ENCODE measurements around the gene NT5C1B.

Gene NT5C1B

DNA sequence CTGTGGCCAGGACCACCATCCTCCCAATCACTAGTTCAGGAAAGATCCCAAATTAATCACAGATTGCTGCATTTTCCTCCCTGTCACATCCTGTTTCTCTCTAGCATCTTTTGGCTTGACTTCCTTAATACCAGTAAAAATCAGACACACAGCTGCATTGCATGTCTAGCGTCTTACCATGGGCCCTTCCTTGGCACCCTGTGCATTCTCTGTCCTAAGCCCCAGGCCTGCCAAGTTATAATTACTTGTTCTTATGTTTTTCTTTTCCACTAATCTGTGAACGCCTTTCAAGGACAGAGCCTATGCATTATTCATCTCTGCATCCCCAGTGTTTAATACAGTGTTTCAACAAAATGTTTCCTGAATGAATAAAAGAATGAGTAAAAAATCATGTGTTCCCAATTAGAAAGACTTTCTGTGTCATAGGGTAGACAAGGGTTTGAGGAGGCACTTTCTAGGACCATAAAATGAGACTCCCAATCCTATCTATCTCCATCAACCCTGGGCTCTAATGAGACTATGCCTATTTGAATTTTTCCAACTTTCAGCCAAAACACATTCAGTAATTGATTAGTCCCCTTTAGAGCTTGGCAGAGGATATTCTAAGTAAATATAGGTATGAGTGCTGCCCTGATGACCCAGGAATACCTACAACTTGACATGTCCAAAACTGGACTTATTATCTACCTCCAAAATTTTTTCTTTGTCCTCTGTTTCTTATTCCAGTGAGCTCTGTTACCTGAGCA is 10.3 kb upstream of the NT5C1B start:
- DNase-seq, result no peak

DNA sequence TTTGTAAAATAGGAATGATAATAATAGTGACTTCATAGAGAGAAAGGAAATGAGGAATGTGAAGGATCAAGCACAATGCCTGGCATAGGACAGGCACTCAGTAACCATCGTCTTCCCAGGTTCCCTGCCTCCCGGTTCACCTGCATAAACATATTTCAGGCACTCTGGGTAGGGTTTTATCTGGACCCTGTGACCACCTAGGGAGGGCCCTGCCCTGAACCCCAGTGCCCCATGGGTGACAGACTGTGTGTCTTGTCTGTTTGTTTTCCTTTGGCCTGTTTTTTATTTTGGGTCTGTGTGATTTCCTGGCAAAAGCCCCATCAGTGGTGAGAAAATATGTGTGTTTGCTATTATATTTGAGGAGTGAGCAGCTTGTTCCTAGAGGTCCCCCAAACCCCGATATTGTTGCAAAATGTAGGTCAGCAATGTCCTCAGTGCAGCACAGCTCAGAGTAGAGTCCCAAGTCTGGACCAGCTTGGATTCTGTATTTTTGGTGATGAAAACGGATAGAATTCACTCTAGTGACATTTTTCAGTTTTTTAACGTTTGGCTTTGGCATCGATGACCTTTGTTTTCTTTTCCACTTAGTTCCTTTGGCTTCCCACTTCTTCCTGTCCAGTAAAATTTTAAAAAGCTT is 9.6 kb upstream of the NT5C1B start:
- DNase-seq, result peak; percentile 12

DNA sequence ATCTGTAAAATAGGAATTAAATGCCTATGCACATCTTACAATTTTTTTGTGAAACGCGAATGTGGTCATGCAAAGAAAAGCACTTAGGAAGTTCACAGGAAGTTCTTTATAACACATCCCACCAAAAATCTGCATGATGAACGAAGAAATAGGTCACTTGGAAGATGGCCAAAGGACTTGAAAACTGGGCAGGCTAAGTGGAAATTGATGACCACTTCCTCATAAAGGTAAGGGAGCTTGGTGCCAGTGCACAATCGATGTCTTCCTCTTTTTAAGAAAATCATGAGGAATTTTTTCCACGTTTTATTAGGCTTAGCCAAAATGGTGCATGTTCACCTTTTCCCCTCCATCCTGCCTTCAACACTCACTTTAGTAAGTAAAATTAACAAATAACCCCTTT is 8.2 kb upstream of the NT5C1B start:
- DNase-seq, result peak; percentile 60

DNA sequence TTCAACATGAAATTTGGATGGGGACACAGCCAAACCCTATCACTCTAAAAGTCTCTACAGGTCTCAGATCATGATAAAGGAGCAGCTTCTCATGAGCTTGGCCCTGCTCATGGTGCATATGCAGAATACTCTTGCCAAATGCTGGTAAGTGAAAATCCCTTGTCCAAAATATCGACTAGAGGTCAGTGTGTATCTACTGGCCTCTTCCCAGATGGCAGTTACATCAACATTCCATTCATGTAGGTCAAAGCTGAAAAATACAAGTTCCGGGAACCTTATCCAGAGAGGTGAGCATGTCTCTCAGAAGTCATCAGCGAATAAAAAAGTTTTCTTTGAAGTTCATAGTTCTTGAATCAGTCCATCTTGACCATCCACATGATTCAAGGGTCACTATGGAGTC is 7.6 kb upstream of the NT5C1B start:
- DNase-seq, result no peak

DNA sequence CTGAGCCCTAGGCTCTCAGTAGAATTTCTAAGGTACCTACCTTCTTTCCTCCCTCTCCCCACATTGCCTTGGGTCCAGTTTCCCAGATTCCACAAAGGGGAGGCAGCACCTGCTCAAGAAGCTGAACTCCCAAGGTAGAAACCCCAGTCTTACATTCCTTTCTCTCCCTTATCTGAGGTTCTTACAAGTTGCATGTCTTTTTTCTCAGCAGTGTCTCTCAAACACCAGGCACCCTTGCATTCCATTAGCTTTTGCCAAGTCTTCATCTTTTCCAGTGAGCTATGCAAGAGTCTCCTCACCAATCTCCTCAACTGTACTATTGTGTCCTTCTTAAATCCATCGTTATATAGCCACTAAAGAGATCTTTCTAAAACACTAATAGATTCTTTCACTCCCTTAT is 4.1 kb upstream of the NT5C1B start:
- DNase-seq, result no peak

DNA sequence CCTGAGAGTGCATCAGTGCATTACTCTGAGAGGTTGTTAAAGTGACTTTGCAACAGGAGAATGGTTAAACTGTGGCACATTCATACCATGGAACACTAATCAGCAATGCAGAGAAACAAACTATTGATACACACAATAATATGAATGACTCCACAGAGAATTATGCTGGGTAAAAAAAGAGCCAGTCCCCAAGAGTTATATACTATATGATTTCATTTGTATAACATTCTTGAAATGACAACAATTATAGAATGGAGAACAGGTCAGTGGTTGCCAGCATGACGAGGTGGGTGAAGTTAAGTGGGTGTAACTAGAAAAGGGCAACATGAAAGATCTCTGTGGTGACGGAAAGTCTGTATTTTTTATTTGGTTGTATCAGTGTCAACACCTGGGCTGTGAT is 3.0 kb upstream of the NT5C1B start:
- DNase-seq, result no peak

DNA sequence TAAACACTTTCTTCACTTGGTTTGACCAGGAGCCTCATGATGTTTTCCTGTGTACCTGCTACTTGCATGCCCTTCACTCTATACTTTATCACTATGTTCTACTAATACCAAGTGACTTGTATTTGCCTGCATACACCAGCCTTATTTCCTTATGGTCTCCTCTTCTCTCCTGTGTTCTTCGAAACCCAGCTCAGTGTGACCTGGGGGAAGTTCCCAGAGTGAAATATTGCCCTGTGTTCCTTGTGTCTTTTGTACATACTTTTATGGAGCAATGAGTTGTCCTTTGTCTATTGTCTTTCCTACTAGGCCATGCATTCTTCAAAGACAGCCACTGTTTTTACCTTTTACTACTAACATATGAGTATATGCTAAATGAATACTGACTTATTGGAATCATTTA is 567 bp downstream of the NT5C1B start:
- DNase-seq, result no peak

DNA sequence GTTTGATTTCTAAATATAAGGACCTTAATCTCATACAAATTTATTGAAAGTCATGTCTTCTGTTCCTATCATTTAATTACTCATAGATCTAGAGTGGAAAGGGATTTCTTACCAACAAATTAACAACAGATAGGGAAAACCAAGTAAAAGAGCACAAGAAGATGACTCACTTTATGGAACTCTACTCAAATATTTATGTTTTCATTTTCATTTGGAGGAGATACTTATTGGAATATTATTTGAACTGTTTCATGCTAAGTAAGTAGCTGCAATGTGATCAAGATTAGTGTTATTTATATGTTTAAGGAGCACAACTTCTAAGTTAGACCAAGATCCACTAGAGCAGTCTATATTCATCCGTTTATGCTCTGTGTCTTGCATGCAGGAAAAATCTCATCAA is 1.3 kb downstream of the NT5C1B start:
- DNase-seq, result no peak

DNA sequence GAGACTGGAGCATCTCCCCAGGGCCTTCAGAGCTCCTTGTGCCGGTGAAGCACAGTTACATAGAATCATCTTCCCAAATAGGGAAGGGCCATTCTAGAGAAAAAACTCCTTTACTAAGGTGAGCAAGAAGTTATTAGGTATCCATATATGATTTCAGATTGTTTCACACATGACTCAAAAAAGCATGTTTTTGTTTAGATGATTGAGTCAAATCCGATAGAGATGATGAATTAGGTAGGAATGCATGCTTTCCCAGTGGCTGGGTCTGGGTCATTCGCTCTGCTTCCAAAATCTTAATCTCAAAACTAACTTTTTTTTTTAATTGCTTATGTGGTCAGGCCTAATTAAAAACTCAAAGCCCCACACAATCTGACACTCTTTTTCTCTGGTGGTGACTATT is 3.8 kb downstream of the NT5C1B start:
- no peak for DNase-seq

DNA sequence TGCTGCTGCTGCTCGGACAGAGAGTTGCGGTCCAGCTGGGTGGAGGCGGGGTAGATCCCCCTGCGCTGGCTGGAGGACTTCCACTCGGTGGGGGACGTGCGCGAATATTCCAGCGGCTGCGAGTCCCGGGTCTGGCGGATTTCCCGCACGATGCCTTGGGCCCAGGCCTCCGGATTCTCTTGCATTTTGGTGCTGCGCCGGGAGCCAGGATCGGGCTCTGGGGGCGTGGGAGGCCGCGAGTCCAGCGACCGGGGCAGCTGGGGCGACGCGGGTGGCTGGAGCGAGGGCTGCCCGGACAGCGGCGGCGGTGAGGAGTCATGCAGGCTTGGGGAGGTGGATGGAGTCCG is 4.8 kb downstream of the NT5C1B start:
- DNase-seq, result no peak

DNA sequence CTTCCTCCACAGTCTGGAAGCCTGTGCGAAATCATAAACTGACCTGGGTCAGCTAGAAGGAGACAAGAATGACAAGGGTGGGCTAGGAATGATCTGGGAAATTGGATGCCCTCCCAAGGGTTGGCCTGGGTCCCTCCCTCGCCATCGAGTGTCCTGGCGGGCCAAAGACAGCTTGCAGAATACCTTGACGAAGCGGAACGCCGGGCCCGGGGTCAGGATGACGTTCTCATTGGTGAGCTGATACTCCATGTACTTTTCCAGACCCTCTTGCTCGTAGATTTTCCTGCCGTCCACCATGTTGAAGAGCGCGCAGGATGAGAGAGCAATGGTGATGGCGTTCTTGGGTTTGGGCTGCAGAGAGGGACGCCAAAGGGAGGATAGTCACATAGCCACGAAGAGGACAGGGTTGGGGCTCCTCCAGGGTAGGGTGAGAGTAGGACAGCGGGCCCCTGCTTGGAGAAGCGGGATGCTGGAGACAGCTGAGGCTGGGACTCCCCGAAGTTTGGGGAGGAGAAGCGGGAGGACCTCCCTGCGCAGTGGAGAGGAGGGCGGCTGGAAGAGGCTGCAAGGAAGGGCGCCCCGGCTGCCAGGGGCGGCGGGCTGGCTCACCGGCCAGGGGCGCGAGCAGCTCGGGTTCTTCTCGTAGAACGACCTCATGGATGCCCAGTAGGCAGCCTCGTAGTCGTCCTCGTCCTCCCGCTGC is 5.3 kb downstream of the NT5C1B start:
- DNase-seq, result no peak

DNA sequence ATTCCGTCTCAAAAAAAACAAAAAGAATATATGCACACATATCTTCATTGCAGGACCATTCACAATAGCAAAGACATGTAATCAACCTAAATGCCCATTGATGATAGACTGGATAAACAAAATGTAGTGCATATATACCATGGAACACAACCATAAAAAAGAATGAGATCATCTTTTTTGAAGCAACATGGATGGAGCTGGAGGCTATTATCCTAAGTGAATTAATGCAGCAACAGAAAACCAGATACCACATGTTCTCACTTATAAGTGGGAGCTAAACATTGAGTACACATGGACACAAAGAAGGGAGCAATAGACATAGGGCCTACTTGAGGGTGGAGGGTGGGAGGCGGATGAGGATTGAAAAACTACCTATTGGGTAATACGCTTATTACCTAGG is 8.8 kb downstream of the NT5C1B start:
- no peak for DNase-seq

DNA sequence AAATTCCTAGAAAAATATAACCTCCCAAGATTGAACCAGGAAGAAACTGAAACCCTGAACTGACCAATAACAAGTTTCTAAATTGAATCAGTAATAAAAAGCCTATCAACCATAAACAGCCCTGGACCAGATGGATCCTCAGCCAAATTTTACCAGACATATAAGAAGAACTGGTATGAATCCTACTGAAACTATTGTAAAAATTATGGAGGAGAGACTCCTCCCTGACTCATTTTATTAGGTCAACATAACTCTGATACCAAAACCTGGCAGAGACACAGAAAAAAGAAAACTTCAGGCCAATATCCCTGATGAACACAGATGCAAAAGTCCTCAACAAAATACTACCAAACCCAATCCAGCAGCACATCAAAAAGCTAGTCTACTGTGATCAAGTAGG is 11.3 kb downstream of the NT5C1B start:
- no peak for DNase-seq

DNA sequence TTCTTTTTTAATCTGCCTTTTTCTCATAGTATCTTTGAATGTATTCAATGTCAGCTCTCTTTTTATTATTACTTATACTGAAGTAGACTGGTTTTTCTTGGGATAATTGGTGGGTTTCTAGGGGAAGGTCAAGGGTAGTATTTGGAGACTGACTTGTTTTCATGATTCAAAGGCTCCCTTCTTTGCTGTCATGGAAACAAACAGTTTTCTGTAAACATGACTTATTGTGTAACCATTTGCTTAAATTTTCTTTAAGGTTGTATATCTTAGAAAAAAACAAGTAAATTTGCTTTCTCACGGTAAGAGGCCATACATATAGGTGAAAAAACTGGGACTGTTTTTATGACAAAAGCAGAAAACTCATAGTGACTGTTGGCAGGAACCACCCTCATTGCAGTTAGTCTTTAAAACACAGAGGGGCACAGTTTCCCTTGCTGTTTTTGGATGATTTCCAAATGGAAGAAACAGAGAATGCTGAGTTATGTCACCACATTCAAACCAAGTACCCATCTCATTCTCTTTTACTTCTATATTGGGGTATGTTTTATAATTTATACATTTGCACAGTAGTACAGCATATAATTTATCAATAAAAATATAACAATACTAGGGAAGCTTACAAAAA is 23.1 kb downstream of the NT5C1B start:
- no peak for DNase-seq

DNA sequence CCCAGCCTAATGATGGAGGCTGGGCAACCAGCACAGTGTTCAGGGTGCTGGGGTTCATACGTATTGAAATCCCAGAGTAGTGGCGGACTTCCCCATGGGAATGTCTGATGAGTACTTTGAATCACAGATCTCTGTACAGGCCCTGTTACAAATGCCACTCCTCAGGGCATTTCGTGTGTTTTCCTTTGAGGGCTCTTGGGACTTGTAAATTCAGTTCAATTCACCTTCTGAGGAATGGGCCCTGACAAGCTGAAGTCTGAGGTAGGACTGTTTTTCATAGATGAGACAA is 28.6 kb downstream of the NT5C1B start:
- no peak for DNase-seq

DNA sequence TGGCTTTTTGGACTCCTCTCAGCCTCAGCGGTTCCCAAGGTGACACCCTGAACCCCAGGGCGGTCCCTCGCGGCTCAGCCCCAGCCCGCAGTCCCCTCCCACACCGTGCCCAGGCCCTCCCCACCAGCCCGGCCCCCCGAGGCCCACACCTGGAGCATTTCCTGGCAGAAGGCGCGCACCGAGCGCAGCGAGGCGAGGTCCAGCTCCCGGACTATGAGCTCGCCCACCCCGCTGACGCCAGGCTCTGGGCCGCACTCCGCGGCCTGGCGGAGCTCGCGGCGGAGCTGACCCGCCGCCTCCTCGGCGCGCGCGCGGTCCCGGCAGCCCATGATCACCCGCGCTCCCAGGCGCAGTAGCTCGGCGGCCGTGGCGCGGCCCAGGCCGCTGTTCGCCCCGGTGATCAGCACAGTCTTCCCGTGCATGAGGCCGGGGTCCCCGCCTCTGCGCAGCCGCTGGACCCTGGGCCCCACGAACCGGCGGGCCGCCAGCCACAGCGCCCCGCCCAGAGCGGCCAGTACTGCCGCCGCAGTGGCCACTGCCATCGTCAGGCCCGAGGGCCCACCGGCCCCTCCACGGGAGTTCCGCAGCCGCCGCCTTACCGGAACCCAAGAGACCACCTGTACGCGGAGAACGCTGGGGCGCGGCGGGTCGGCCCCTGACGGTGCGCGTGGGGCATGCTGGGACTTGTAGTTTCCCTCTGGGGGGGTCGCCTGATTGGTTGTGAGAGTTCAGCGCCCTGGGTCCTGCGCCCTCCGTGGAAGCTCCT is 29.2 kb downstream of the NT5C1B start, which contains the start of gene RDH14:
Gene RDH14, minus strand, starts transcription at position 623 of the 766 bp plus-strand sequence. Its CDS starts 81 bp downstream, at position 542.
- peak; percentile 81 for DNase-seq

DNA sequence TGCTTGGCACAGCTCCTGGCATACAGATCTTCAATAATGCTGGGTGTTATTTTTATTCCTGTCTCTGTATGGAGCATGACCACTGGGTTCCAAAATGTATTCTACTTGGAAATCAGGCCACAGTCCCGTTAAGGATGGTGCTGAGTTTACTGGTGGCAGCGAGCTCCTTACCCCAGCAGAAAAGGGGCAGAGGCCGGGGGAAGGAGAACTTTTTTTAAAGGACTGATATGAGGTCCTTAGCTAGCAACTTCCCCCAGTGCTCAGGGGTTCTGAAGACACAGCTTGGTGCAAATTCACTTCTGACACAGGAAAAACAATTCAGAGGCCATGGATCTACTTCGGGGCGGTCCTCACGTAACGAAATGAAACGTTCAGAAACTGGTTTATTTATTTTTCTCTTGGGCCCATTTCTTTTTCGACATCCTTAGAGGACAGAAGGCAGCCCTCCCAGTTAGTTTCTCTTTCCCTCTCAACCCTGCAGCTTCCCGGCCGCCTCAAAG is 29.8 kb downstream of the NT5C1B start:
- no peak for DNase-seq

DNA sequence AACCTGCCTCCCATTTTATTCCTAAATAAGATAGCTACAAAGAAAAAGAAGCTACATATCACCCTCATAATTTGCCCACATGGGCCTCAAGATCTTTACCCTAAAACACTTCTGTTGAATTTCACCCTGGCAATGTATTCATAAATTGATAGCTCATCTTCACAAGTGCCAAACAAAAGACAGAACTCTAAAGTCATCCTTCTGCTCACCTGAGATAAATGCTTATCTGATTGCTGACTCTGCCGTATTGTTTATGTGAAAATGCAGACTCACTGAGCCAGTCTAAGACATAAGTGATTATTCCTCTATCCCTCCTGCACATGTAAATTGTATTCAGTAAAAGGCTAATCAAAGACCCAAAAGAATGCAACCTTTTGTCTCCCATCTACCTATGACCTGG is 30.9 kb downstream of the NT5C1B start:
- no peak for DNase-seq

DNA sequence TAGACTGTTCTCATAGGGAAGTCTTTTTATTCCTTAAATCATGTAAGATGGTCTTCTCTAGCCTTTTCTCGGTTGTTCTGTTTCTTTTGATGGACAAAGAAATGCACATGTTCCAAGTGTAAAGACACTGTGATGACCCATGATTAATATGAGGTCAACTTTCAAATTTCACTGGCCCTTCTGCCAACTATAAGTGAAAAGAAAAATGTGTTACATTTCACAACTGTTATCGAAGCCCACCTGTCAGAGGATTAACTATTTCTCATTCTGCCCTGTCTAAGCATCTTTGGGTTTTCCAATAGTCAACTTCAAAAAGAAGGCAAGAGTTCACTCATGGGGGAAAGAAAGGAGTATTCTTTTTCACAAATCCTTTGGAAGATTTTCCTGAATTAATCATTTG is 32.2 kb downstream of the NT5C1B start:
- no peak for DNase-seq

DNA sequence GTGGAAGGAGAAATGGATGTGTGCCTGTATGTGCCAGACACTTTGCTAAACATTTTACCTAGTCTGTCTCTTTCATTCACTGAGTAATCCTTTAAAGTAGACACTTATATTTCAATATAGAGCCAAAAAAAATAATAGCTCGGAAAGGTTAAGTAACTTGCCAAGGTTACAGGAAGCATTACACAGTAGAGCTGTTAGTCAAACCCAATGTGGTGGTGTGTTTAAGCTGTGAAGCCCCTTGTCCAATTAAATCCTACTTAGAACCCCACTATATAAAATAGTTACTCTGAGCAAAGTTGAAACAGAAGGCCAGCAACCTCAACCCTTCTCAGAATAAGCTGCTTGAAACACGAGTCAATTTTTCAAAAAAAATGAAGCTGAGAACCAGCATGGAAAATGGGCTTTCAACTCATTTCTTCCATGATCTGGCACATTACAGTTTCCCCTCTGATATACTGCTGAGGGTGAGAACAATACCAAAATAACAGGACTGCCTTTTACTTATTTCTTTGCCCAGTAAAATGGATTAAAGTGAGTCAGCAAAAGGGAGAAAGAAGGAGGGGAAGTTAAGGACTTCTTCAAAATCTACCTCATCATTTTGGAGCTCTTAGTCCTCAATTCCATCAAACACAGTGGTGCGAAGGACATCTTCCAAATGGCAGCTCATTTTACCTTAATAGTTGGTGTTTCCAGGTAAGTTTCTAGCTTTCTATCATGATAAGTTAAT is 36.9 kb downstream of the NT5C1B start:
- peak; percentile 66 for DNase-seq

DNA sequence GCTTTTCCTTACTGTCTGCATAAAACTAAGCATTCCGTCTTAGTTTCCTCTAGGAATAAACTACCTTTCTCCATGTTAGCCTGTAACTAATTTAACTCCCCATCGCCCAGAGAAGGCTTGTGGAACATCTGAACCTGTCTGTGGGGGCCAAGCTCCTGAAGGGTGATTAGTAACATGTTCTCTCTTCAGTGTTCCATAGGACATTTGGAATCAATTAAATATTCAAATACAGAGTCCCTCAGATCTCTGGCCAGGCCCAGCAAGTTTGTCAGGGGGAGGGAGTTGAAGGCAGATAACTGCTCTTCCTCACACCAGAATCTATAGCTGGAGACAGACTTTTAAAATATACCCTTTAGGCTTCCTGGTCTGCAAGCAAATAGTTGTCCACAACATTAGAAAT is 37.7 kb downstream of the NT5C1B start:
- no peak for DNase-seq

DNA sequence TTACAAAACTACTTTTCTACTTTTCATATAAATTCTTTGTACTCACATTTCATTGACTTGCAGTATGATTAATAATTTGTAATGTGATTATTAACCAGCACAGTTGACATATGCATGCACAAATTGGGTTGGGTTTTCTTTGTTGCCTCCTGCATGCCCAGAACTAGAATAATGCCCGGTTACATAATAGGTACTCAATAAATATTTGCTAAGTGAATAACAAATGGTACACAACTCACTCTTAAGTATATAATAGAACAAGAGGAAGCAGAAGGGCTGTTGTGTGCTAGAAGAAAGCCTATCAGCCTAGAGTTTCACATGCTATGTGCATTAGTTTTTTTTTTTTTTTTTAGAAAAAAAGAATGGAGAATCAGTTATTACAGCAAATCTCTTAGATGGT is 38.2 kb downstream of the NT5C1B start:
- DNase-seq, result peak; percentile 51
